ENCODE data around the gene CCN5. TPM values are rescaled to one million over a fixed set of nuclear protein-coding genes. Genes with fewer than 3 reads are reported as not detected.

The CCN5 gene
- total RNA-seq, 1 donor from 2014 or later = not detected

DNA sequence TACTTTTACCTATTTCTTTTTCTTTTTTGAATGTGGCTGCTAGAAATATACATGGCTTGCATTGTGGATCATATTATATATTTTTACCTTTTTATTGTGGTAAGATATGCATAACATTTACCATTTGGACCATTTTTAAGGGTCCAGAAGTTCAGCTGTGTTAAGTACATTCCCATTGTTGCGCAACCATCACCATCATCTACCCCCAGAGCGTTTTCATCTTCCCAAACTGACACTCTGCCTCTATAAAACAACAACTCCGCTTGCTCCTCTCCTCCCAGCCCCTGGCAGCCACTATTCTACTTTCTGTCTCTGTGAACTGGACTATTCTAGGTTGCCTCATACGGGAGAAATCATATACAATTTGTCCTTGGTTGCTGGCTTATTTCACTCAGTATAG, 28.2 kb upstream of the CCN5 start:
- Mint-ChIP-seq H3K36me3 (ENCODE audit: unreplicated experiment) (no peaks in the 10 kb centered on the region), H3K27ac (ENCODE audit: unreplicated experiment) (no peak overlapping the region), H3K27me3 (ENCODE audit: unreplicated experiment) (peaks cover 9% of the 10 kb centered on the region), H3K4me1 (ENCODE audit: low read depth, unreplicated experiment) (peaks cover 29% of the 10 kb centered on the region), H3K9me3 (ENCODE audit: unreplicated experiment) (peaks cover 14% of the 10 kb centered on the region), H3K4me3 (ENCODE audit: unreplicated experiment) (no peak overlapping the region)
- no peak for TF ChIP-seq CTCF (IDR thresholded peaks at IDR 0.05; ENCODE audit: partially characterized antibody, unreplicated experiment)
- DNase-seq = no peak

DNA sequence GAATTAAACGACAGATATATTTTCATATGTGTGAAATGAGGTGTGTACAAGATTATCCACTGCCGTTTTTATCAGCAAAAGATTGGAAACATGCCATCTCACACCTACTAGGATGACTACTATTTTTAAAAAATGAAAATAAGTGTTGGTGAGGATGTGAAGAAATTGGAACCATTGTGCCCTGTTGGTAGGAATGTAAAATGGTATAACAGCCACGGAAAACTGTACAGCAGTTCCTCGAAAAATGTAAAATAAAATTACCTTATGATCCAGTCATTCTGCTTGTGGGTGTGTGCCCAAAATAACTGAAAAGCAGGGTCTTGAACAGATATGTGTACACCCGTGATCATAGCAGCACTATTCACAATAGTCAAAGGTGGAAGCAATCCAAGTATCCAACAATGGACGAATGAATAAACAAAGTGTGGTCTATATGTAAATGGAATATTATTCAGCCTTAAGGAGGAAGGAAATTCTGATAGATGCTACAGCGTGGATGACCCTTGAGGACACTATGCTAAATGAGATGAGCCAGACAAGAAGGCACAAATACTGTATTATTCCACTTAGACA, 27.0 kb upstream of the CCN5 start:
- DNase-seq = no peak
- H3K36me3 Mint-ChIP-seq (ENCODE audit: unreplicated experiment) = no peaks in the 10 kb centered on the region
- H3K27me3 Mint-ChIP-seq (ENCODE audit: unreplicated experiment) = peaks cover 9% of the 10 kb centered on the region
- no peak overlapping the region for H3K4me3 Mint-ChIP-seq (ENCODE audit: unreplicated experiment)
- H3K27ac Mint-ChIP-seq (ENCODE audit: unreplicated experiment) = no peak overlapping the region
- H3K4me1 Mint-ChIP-seq (ENCODE audit: low read depth, unreplicated experiment) = peaks cover 33% of the 10 kb centered on the region
- TF ChIP-seq CTCF (IDR thresholded peaks at IDR 0.05; ENCODE audit: partially characterized antibody, unreplicated experiment) = no peak
- peaks cover 13% of the 10 kb centered on the region for H3K9me3 Mint-ChIP-seq (ENCODE audit: unreplicated experiment)

- H3K36me3 Mint-ChIP-seq (ENCODE audit: unreplicated experiment) = no peaks in the 10 kb centered on the region
- H3K27me3 Mint-ChIP-seq (ENCODE audit: unreplicated experiment) = peaks cover 9% of the 10 kb centered on the region
- no peak for TF ChIP-seq CTCF (IDR thresholded peaks at IDR 0.05; ENCODE audit: partially characterized antibody, unreplicated experiment)
- peak overlapping the region; percentile 90 for H3K27ac Mint-ChIP-seq (ENCODE audit: unreplicated experiment)
- H3K4me1 Mint-ChIP-seq (ENCODE audit: low read depth, unreplicated experiment) = peaks cover 29% of the 10 kb centered on the region
- peak overlapping the region; percentile 38 for H3K4me3 Mint-ChIP-seq (ENCODE audit: unreplicated experiment)
- peak; percentile 59 for DNase-seq
- H3K9me3 Mint-ChIP-seq (ENCODE audit: unreplicated experiment) = peaks cover 13% of the 10 kb centered on the region
Observed at GRCh38 chr20:44689809-44690208, 25.4 kb upstream of the CCN5 start.

GRCh38 chr20:44690781-44691423, 24.3 kb upstream of the CCN5 start:
- no peaks in the 10 kb centered on the region for H3K36me3 Mint-ChIP-seq (ENCODE audit: unreplicated experiment)
- H3K27me3 Mint-ChIP-seq (ENCODE audit: unreplicated experiment) = peaks cover 9% of the 10 kb centered on the region
- H3K4me3 Mint-ChIP-seq (ENCODE audit: unreplicated experiment) = peak overlapping the region; percentile 34
- H3K9me3 Mint-ChIP-seq (ENCODE audit: unreplicated experiment) = peaks cover 13% of the 10 kb centered on the region
- peak overlapping the region; percentile 44 for H3K27ac Mint-ChIP-seq (ENCODE audit: unreplicated experiment)
- H3K4me1 Mint-ChIP-seq (ENCODE audit: low read depth, unreplicated experiment) = peaks cover 33% of the 10 kb centered on the region
- DNase-seq = no peak
- TF ChIP-seq CTCF (IDR thresholded peaks at IDR 0.05; ENCODE audit: partially characterized antibody, unreplicated experiment) = no peak

Data from glutamatergic neuron (in vitro differentiated cells).